ENCODE measurements around the gene BIVM.
"Not testable (repeated sequence)": the region's sequence is repeated elsewhere in the genome, so short reads cannot be mapped to it uniquely, and the experiment has no call there.

Gene BIVM, protein sequence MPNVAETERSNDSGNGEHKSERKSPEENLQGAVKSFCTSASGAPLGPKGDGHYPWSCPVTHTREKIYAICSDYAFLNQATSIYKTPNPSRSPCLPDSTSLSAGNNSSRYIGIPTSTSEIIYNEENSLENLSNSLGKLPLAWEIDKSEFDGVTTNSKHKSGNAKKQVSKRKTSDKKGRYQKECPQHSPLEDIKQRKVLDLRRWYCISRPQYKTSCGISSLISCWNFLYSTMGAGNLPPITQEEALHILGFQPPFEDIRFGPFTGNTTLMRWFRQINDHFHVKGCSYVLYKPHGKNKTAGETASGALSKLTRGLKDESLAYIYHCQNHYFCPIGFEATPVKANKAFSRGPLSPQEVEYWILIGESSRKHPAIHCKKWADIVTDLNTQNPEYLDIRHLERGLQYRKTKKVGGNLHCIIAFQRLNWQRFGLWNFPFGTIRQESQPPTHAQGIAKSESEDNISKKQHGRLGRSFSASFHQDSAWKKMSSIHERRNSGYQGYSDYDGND

DNA sequence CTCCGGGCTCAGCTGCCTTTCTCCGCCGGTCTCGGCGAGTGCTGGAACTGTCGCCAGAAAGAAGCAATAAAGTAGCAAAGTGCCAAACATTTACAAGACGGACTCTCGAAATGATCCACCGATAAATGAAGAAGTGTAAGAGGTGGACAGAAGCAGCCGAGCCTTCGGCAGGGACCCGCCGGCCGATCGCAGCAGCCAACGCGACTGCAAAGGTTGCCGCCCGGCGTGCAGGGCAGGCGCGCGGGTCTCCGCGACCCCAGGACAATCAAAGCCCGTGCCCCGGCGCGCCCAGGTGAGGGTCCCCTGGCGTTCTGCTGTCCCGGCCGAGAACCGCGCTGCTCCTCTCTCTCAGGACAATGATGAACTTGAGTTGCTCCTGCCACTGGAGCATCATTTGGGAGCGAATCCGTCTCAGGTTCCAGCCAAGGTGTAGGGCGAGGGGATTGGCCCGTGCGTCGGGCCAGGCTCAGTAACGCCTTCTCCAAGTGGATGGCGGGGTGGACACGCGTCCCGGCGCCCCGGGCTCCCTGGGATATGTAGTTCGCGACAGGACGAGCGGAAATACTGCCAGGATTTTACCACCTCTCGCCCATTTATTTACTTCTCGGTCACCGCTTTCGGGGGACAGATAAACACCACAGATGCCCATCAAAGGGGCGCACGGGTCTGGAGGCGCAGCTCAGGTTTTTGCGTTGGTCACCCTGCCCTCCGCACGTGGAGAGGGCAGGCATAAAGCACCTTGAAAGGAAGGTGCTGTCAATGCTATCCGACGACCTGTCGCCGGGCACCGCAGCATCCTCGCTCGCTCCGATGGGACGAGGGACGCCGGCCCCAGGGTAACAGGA, at the start of gene BIVM, which contains the start of gene POGLUT2:
TSS of gene BIVM (plus strand) at position 539 of the 845 bp plus-strand sequence. CDS start 8,149 bp downstream, outside the sequence.
TSS of gene POGLUT2 (minus strand) at position 396 of the 845 bp plus-strand sequence. CDS start at position 90, 306 bp downstream.
- peak; percentile 74 for DNase-seq

DNA sequence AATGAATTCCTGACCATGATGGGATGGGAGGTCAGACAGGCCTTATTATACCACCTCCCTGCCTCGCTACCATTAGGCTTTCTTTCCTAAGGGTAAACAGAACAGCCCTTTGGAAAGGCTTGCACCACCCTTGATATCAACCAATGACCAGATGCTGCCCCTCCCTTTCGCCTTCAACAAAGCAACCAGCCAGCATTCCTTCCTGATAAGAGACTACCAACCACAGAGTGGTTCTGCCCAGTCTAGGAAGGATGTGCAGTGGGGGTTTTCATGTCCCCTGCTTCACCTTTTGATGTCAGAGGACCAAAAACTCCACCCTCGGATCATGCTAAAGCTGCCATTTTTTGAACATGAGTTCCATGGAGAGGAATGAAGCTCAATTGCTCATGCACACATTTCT, 47.0 kb upstream of the BIVM start:
- DNase-seq, result no peak

DNA sequence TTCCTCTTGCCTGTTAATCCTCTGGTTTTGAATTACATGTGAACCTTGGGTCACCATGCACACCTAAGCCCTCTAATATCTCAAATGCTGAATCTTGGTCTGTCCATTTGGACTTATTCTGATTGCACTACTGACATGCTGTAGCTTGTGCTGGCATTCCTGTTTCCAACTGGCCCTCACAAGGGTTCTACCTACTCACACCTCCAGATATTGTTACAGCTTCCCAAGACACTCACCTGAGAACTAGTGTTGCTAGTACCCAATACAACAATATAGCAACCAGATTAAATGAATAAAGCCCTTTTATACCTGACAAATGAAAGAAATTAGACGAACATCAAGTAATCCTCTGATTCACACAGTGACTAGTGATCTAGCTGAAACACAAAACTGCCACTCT, 41.9 kb upstream of the BIVM start:
- no peak for DNase-seq

DNA sequence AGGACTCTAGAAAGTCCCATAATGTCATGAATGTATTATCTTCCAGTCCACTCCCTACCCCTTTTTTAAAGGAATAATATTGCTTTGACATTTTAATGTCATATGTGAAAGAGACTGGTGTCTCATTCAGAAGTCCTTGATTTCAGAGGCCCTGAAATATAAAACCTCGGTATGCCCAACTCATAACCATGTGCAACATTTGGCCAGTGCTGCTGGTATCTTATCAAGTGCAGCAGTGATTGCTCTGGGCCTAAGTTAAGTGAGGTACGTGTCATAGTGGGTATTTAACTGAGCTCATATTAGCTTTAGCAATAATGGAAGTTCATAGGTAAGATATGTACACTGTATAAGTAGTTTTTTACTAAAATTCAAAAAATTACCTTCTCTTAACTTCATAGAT, 40.1 kb upstream of the BIVM start:
- no peak for DNase-seq

DNA sequence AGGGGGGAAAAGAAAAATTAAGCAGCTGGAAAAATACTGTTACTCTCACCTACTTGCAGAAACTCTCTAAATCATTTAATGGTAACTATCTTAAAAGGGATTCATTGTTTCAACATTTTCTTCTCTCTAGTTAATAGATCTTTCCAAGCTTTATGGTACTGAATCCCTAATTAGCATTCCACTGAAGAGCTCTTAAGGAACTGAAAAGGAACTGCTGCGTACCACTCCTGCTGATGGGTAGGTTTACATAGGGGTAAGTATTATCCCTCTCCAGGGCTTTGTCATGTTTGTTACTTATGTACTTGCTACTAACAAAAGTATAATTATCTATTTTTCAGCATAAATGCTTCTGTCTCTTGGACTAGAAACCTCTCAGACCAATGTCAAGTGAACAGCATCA, 37.8 kb upstream of the BIVM start:
- DNase-seq, result no peak

DNA sequence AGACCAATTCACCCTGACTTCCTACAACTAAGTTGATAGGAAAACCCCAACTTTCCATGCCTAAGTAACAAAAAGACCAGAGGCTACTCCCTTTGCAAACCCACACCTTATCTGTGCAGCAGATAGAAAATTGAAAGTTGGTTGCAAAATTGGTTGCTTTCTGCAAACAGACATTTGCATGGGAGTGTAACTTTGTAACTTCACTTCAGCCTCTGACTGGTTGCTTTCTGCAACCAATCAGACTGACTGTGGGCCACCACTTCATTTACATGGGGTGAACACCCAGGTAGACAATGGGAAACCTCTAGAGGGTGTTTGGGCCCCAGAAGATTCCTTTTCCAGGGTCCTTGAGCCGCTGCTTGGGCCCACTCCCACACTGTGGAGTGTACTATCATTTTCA, 35.2 kb upstream of the BIVM start:
- no peak for DNase-seq

DNA sequence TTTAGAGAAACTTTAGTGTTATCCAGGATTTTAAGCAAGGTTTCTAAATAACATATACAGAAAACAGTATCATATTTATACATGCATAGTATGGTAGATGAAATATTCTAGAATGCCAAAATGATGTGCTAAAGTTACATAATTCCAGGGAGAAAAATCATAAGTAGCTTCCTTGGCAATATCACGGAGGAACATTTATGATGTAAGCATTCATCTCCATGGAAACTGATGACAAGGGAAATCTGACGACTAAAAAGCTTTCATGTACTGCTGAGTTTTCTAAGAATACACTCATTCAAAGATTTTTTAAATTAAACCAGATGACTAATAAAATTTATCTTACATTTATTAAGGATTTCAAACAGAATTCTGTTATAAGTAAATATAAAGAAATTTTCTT, 30.0 kb upstream of the BIVM start:
- DNase-seq, result no peak

DNA sequence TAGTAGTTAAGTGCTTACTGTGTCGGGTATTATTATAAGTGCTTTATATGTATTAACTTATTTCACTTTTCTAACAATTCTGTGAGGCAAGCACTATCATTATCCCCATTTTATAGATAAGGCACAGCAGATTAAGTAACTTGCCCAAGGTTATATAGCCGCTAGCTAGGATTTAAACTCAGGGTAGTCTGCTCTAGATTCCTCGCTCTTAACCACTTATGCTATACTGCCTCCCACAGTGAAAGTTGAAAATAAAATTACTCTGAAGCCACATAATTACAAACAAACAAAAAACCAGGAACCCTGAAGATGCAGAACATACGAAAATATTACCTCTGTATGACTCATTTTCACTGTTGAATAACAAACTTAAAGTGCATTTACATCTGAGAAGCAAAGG, 29.2 kb upstream of the BIVM start:
- no peak for DNase-seq

DNA sequence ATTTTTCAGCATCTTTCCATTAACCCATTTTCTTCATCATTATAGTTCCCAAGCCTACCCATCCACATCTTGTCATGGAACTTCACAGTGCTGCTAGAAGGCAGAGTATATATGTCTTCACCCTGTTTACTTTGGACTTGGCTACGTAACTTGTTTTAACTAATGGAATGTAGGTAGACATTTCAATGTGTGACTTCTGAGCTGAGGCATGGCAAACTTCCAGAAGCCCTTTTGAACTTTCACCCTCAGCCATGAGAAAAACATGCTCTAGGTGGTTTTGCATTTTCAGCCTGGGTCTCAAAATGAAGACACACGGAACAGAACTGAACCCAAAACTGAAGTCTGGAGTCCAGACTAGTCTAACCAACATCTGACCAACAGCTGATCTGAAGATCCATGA, 28.5 kb upstream of the BIVM start:
- no peak for DNase-seq

DNA sequence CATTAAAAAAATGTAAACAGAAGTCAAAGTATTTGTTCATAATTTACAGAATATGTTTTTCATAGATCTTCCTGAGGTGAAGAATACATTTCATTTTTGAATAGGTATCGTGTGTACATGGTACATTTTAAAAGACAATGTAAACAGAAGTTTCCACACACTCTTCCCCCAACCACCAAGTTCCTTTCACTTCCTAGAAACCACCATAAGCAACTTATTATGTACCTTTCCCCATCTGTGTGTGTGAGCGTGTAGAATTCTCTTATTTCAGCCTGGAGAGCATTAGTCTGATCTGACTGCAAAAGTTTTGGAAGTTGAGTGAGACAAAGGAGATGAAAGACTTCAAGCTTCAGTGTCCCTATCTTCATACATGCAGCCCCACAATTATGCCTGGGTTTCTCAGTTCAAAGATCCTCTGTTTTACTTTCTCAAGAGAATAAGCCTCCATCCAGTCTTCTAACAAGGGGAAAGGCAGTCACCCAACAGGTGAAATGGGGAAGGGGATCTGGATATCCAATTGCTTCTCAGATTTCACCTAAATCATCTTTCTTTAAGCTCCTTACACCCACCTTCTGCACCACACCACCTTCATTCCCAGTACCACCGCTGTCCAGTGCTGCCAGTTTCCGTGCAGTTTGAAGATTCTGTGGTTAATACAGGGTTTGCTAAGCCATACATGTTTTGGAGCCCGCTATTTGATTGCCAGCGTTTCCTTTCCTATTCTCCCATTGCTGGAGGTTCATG, 27.4 kb upstream of the BIVM start:
- no peak for DNase-seq

DNA sequence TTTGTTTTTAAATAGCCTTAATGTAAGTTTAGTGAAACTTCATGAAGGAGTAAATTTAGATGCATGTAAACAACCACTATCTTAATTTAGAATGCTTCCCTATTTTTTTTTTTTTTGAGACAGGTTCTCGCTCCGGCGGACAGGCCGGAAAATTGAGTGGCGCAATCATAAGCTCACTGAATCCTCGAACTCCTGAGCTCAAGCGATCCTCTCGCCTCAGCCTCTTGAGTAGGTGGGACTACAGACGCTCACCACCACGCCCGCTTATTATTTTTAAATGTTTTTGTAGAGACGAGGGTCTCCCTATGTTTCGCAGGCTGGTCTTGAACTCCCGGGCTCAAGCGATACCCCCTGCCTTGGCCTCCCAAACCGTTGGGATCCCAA, 26.9 kb upstream of the BIVM start:
- DNase-seq, result no peak

DNA sequence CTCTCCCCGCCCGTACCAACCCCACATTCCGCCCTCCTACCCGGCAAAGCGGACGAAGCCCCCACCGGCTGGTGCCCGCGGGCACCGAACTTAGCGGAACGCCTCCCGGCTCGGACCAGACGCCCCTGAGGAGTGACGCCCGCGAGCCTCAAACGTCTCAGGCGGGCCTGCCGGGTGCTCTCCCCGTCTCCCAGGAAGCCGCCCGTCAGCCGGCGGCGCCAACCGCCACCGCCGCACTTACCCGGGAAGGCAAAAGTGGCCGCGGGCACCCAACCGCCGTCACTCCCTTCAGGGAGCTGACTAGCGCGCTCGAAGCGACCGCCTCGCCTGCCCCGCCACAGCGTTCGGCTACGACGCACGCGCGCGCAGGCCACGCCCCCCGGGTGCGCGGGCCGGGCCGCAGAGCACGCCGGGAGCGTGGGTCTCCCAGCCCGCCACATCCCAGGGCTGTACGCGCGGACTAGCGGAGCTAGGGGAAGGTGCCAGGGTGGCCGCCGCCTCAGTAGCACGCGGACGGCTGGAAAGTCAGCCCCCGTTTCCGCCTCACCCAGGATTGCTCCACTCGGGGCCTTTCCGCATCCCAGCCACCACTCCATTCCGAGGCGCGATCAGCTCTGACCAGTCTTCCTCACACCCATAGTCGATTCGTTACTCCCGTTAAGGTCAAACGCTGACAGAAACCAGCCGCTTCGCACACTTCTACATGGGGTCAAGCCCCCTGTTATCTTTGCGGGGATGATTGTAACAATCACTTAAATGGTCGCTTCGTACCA, 25.3 kb upstream of the BIVM start, which contains the start of gene TEX30:
TSS of gene TEX30 (minus strand) at position 346 of the 773 bp plus-strand sequence. CDS start 3,760 bp downstream, outside the sequence.
- peak; percentile 70 for DNase-seq

DNA sequence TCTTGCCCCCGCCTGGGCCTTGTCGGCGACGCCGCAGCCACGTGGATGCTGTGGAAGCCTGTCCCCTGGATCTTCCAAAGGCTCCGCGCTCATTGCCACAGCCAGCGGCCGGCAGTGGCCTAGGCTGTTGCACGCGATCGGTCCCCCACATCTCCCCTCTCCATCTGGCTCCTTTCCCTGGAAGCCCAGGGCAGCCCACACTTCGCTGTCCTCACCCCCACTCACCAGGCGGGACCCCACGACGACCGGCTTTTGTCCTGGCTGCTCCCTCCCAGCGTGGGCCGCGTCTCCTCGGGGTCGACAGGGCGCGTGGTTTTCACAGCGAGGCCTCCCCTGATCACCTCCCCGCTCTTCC, 24.7 kb upstream of the BIVM start:
- DNase-seq, result no peak

DNA sequence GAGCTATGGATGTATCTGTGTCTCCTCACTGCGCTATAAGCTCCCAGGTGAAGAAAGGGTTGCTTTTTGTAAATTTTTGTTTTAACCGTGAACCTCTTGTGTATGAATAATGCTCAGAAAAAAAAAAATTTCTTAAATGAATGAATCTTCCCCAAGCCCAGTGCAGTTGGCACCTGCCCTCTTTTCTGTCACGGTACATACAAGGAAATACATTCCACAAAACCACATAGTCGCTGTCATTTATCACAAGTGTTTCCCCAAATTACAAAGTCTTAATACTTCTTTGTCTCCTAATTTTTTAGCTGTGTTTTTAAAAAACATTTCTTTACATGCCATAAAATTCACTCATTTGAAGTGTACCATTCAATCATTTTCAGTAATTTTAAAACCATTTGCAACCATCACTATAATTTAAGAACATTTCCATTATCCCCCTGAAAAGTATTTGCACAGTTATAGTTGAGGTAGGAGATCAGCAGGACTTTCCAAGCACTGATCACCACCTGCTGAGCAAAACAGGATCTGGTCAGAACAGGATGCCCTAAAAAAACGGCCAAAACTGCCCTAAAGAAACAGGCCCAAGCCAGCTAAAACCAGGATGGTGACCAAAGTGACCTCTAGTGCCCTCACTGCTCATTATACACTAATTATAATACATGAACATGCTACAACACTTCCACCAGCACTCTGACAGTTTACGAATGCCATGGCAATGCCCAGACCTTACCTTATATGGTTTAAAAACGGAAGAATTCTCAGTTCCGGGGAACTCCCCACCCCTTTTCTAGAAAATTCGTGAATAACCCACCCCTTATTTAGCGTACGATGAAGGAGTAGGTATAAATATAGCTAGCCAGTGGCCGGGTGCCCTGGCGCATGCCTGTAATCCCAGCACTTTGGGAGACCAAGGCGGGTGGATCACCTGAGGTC, 24.1 kb upstream of the BIVM start:
- DNase-seq, result no peak

DNA sequence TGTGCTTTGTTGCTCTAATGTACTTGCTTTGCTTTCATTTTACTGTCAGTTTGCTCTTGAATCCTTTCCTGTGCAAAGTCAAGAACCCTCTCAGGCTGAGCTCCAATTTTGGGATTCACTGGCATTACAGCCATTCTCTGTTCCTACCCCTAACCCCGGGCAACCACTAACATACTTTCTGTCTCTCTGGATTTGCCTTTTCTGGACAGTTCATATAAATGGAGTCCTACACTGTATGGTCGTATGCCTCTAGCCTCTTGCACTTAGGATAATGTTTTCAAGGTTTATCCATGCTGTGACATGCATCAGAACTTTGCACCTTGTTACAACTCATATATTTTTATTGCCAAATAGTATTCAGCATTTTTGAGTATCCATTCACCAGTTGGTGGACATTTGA, 22.6 kb upstream of the BIVM start:
- DNase-seq, result no peak

DNA sequence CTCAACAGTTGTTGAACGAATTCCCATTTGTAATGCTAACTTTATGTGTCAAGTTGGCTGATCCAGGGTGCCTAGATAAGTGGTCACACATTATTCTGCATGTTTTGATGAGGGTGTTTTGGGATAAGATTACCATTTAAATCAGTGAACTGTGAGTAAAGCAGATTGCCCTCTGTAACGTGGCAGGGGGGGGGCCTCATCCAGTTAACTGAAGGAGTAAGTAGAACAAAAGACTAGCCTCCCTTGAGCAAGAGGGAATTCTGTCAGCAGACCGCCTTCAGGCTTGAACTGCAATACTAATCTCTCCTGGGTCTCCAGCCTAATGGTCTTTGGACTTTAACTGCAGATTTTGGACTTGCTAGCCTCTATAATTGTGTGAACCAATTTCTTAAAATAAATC, 21.2 kb upstream of the BIVM start:
- no peak for DNase-seq

DNA sequence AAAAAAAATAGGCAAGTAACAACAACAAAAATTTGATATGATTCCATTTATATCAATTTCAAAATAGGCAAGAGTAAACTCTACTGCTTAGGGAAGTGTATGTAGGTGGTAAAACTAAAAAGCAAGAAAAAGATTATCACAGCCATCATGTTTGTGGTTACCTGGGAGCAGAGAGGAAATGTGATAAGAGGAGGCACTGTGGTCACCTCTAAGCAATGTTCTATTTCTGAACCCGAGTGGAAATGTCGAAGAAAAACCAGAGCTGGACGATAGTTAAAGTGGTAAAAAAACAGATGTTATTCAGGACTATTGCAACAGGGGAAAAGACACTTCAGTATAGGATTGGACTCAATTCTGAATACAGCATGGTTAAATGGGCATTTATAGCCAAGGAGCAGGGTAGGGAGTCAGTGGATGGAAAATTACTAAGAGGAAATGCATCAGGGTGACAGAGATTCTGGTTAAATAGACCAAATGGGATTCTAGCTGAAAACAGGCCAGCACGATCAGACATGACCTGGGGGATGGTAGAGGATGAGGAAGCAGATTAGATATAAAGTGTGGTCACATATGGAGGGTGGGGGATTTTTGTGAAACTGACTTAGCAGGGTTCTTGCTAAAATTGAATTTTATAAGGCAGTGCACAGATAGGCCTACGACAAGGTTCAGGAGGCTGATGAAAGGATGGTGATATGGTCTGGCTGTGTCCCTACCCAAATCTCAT, 19.3 kb upstream of the BIVM start:
- no peak for DNase-seq

DNA sequence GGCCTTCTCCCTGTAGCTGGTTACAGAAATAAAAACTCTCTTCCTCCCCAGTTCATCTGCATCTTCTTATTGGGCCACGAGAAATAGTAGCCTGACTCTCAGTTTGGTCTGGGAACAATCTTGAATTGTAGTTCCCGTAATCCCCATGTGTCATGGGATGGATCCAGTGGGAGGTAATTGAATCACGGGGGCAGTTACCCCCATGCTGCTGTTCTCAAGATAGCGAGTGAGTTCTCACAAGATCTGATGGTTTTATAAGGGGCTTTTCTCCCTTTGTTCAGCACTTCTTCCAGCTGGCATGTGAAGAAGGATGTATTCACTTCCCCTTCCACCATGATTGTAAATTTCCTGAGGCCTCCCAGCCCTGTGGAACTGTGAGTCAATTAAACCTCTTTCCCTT, 18.3 kb upstream of the BIVM start:
- not testable (repeated sequence) for DNase-seq

DNA sequence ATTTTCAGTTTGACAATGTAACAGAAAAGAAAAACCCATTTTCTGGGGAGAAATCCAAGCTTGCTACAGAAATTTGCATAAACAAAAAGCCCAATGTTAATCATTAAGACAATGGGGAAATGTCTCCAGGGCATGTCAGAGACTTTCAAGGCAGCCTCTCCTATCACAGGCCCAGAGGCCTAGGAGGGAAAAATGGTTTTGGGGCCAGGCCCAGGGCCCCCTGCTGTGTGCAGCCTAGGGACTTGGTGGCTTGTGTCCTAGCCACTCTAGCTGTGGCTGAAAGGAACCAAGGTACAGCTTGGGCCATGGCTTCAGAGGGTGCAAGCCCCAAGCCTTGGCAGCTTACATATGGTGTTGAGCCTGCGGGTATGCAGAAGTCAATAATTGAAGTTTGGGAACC, 17.3 kb upstream of the BIVM start:
- DNase-seq, result no peak

DNA sequence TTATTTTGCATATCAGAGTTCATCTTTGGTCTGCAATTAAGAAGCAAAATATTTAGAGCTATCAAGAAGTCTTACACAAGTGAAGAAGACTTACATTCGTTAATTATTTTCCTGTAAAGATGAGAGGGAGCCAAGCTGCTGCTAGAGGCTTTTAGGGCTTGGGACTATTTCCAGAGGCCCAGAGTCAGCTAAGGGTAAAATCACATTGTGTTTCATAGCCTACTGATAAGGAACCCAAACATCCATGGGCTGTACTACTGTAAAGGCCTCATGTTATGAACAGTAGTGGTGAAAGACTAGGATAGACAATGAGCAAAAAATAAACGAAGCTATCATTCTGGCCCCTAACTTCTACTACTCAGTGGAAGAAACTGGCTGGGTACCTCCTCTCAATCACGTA, 14.4 kb upstream of the BIVM start:
- DNase-seq, result no peak
